Thymus (tissue), 11 donors: ENCODE results near the gene SEMA4D. TPM values are rescaled to one million over a fixed set of nuclear protein-coding genes. Genes with fewer than 3 reads are reported as not detected.
A peak's percentile ranks its signal among the peaks of the same experiment; 100 is the strongest.

Experiments
- DNase-seq, 9 donors: peaks; one replicate each; pipeline ENCODE4 v3.0.0-alpha.2; 2013; ENCODE audit warnings: low spot score in 9 of 9, low read depth in 6 of 9, missing footprints in 1 of 9
- H3K27ac ChIP-seq, 2 donors: one replicate each; pipeline ENCODE4 v1.5.1; 2013; ENCODE audit warnings: control low read depth in 1 of 2, low read depth in 1 of 2, low read length in 1 of 2, mild to moderate bottlenecking in 1 of 2, moderate library complexity in 1 of 2
- H3K27me3 ChIP-seq, 2 donors: one replicate each; pipeline ENCODE4 v1.5.1; 2013; ENCODE audit warnings: low read length in 1 of 2; ENCODE audit not compliant: control insufficient read depth in 2 of 2, insufficient read depth in 1 of 2
- H3K36me3 ChIP-seq, 2 donors: one replicate each; pipeline ENCODE4 v1.5.1; 2013; ENCODE audit warnings: low read length in 1 of 2, mild to moderate bottlenecking in 1 of 2, moderate library complexity in 1 of 2; ENCODE audit not compliant: control insufficient read depth in 2 of 2, insufficient read depth in 2 of 2
- H3K4me1 ChIP-seq, 2 donors: one replicate each; pipeline ENCODE4 v1.5.1; 2013; ENCODE audit warnings: low read length in 2 of 2; ENCODE audit not compliant: control insufficient read depth in 2 of 2, insufficient read depth in 2 of 2
- H3K4me3 ChIP-seq, 2 donors: one replicate each; pipeline ENCODE4 v1.5.1; 2013; ENCODE audit warnings: low read length in 2 of 2, control low read depth in 1 of 2, mild to moderate bottlenecking in 1 of 2
- H3K9me3 ChIP-seq, 2 donors: one replicate each; pipeline ENCODE4 v1.5.1; 2013; ENCODE audit warnings: low read length in 1 of 2, mild to moderate bottlenecking in 1 of 2; ENCODE audit not compliant: control insufficient read depth in 2 of 2, insufficient read depth in 1 of 2
- WGBS: extraction: QIAGEN DNeasy Blood & Tissue Kit; methylation state at CpG from one replicate; pipeline ENCODE4 v1.1.7; 2013; 5-methylcytosine and 5-hydroxymethylcytosine counted together
- polyA plus RNA-seq: library from polyadenylated mRNA; stranded (reverse); fragments of 200-250 nt; gene quantifications from one replicate; pipeline ENCODE4 v1.2.3, GENCODE V29; 2013
- total RNA-seq: library from RNA; stranded (reverse); fragments of 120-200 nt; gene quantifications from one replicate; pipeline ENCODE4 v1.2.4, GENCODE V29; 2013
- donor health status: healthy.

Gene SEMA4D
- total and polyA plus RNA-seq, 2 donors = 26.8 to 62.1 TPM

GRCh38 chr9:89383721-89384300 is 114.1 kb downstream of the SEMA4D start:
- H3K4me3 ChIP-seq = no peak overlapping the region
- H3K4me1 ChIP-seq = peaks cover 0 to 3% of the 10 kb centered on the region in 2 donors
- peaks cover 96 to 98% of the 10 kb centered on the region in 2 donors for H3K36me3 ChIP-seq
- no peaks in the 10 kb centered on the region for H3K27me3 ChIP-seq
- H3K9me3 ChIP-seq = no peaks in the 10 kb centered on the region
- no peak for DNase-seq
- no peak overlapping the region for H3K27ac ChIP-seq
- 99% methylated on average over 19 of the region's 19 CpGs for WGBS

GRCh38 chr9:89383030-89383720 is 114.7 kb downstream of the SEMA4D start:
- Histone ChIP-seq H3K4me3 (no peak overlapping the region), H3K4me1 (peaks cover 0 to 3% of the 10 kb centered on the region in 2 donors), H3K27me3 (no peaks in the 10 kb centered on the region), H3K36me3 (peaks cover 96 to 98% of the 10 kb centered on the region in 2 donors), H3K9me3 (no peaks in the 10 kb centered on the region), H3K27ac (no peak overlapping the region)
- DNase-seq = no peak
- WGBS = 93% methylated on average over 16 of the region's 16 CpGs

GRCh38 chr9:89382026-89382986 is 115.6 kb downstream of the SEMA4D start:
- peaks cover 0 to 3% of the 10 kb centered on the region in 2 donors for H3K4me1 ChIP-seq
- no peak overlapping the region for H3K4me3 ChIP-seq
- no peaks in the 10 kb centered on the region for H3K27me3 ChIP-seq
- H3K27ac ChIP-seq = no peak overlapping the region
- WGBS = 89% methylated on average over 27 of the region's 27 CpGs
- H3K36me3 ChIP-seq = peaks cover 95 to 96% of the 10 kb centered on the region in 2 donors
- H3K9me3 ChIP-seq = no peaks in the 10 kb centered on the region
- DNase-seq = no peak

GRCh38 chr9:89381308-89381609 is 116.7 kb downstream of the SEMA4D start:
- Histone ChIP-seq H3K4me3 (no peak overlapping the region), H3K27ac (no peak overlapping the region), H3K36me3 (peaks cover 93 to 95% of the 10 kb centered on the region in 2 donors), H3K27me3 (no peaks in the 10 kb centered on the region), H3K4me1 (peaks cover 0 to 3% of the 10 kb centered on the region in 2 donors), H3K9me3 (no peaks in the 10 kb centered on the region)
- DNase-seq = no peak
- WGBS = 98% methylated on average over 4 of the region's 4 CpGs

GRCh38 chr9:89380437-89381307 is 117.2 kb downstream of the SEMA4D start:
- peaks cover 87 to 94% of the 10 kb centered on the region in 2 donors for H3K36me3 ChIP-seq

GRCh38 chr9:89379508-89380115 is 118.3 kb downstream of the SEMA4D start:
- Histone ChIP-seq H3K27ac (no peak overlapping the region), H3K27me3 (no peaks in the 10 kb centered on the region), H3K36me3 (peaks cover 77 to 85% of the 10 kb centered on the region in 2 donors), H3K4me1 (peaks cover 0 to 10% of the 10 kb centered on the region in 2 donors), H3K9me3 (no peaks in the 10 kb centered on the region), H3K4me3 (no peak overlapping the region)
- peak in 1 of 9 donors; percentile 25 for DNase-seq
- 92% methylated on average over 14 of the region's 14 CpGs for WGBS

More at GRCh38 chr9:89380437-89381307, 117.2 kb downstream of the SEMA4D start:
- H3K27me3 ChIP-seq = no peaks in the 10 kb centered on the region
- H3K27ac ChIP-seq = no peak overlapping the region
- peaks cover 0 to 3% of the 10 kb centered on the region in 2 donors for H3K4me1 ChIP-seq
- H3K4me3 ChIP-seq = no peak overlapping the region
- no peaks in the 10 kb centered on the region for H3K9me3 ChIP-seq
- 96% methylated on average over 26 of the region's 26 CpGs for WGBS
- no peak for DNase-seq

- Histone ChIP-seq H3K27me3 (no peaks in the 10 kb centered on the region), H3K9me3 (no peaks in the 10 kb centered on the region), H3K27ac (no peak overlapping the region), H3K36me3 (peaks cover 71 to 79% of the 10 kb centered on the region in 2 donors), H3K4me1 (peaks cover 0 to 10% of the 10 kb centered on the region in 2 donors), H3K4me3 (no peak overlapping the region)
- WGBS = 98% methylated on average over 14 of the region's 14 CpGs
- DNase-seq = no peak
Observed at GRCh38 chr9:89379031-89379430, 118.9 kb downstream of the SEMA4D start.

- DNase-seq = no peak
- H3K27ac ChIP-seq = no peak overlapping the region
- 98% methylated on average over 21 of the region's 21 CpGs for WGBS
- H3K4me1 ChIP-seq = peaks cover 0 to 10% of the 10 kb centered on the region in 2 donors
- H3K27me3 ChIP-seq = no peaks in the 10 kb centered on the region
- no peaks in the 10 kb centered on the region for H3K9me3 ChIP-seq
- H3K36me3 ChIP-seq = peaks cover 66 to 74% of the 10 kb centered on the region in 2 donors
- H3K4me3 ChIP-seq = no peak overlapping the region
Observed at GRCh38 chr9:89378541-89378940, 119.4 kb downstream of the SEMA4D start.
